GM12872 (cell line): Measurements from ENCODE around the gene PLXNA2.

Experiments
- CTCF ChIP-seq: IDR thresholded peaks from 3 replicates; pipeline ENCODE4 v1.5.1; 2011; ENCODE audit warnings: low read depth, mild to moderate bottlenecking, low read length, moderate library complexity; ENCODE audit not compliant: insufficient read depth

PLXNA2 gene

DNA sequence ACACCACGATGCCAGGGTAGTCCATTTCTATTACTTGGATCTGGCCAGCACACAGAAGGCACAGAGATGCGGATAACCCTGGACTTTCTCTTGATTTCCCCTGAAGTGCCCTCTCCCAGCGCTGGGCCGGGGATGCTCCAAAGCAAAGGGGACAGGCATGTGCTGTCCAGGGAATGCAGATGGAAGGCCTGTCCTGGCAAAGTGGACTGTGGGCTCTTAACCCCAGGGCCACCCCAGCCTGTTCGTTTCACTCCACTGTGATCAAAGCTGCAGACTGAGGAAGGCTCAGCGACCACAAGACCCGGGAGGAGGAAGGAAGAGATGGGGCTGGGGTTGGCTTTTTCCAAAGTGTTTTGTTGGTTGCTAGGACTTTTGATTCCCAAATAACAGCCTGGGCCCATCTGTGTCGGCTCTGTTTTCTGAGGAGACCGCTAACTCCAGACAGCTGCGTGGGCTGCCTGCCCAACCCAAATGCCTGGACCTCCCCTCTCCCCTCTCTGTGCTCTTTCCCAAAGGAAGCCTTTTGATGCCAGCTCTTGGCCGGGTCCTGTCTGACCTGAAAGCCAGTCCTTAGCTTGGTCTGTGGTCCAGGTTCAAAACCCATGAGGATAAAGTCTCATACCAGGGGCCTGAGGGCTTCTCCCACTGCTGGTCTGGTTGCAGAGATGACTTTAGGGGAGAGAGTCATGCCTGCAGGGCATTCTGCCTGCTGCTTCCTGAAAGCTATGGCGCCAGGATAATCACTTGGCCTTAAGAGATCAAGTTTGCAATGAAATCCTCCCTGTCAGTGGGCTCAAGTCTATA is 213.7 kb downstream of the PLXNA2 start:
- no peak for TF ChIP-seq CTCF

- TF ChIP-seq CTCF, result no peak
These were observed 214.6 kb downstream of the PLXNA2 start for GRCh38 chr1:208029381-208030287.

GRCh38 chr1:208028526-208028925 is 215.7 kb downstream of the PLXNA2 start:
- TF ChIP-seq CTCF, result no peak

DNA sequence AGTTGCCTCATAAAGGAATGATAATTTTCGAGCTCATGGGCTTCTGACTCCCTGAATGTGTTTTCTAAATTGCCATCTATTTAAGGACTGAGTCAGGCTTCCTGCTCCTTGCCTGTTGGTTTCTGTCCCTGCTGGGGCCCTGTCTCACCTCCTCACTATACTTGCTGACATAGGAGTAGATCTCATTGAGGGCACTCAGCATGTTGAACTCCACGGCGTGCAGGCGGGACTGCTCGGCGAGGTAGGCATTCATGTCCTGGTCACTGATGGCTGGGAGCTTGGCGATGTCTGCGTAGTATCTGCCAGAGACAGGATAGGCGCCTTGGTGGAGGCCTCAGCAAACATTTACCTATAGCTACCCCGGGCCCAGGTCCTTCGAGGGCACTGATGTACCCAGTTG is 216.3 kb downstream of the PLXNA2 start:
- no peak for TF ChIP-seq CTCF

- no peak for TF ChIP-seq CTCF
These were observed 217.2 kb downstream of the PLXNA2 start for GRCh38 chr1:208026880-208027438.

- TF ChIP-seq CTCF, result no peak
These were observed 219.2 kb downstream of the PLXNA2 start for GRCh38 chr1:208025031-208025430.

DNA sequence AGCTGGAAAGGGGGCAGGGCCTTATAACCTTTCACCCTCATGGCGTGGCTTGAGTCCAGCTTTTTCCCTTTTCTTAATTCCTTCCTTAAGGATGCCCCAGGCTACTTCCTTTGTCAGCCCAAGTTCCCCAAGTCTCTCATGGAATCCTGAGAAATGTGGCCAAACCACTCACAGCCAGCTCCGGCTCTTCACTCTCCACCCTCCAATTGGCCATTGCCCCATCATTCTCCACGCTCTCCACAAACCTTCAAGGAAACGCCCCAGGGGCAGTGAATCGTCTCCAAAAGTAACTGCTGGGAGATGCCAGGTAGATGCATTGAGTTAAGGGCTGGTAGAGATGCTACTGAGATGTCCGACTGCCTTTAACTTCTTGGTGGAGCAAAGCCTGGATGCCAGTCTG is 219.8 kb downstream of the PLXNA2 start:
- TF ChIP-seq CTCF, result no peak
